Activated T-helper 17 cell treated with anti-CD3 and anti-CD28 coated beads, Interleukin-2, amount 50 U/mL, for 72 hours (primary cell): ENCODE data around the gene RPS6KC1. TPM values are rescaled to one million over a fixed set of nuclear protein-coding genes. Genes with fewer than 3 reads are reported as not detected.
"Not testable (repeated sequence)": the region's sequence is repeated elsewhere in the genome, so short reads cannot be mapped to it uniquely, and the experiment has no call there.

Experiments used
- ATAC-seq: fragments of 150-1000 bp; cut with Tn5 transposase; replicated peaks from 2 replicates; pipeline ENCODE4 v1.10.0; 2021; ENCODE audit warnings: mild to moderate bottlenecking, moderate library complexity
- H3K27ac Mint-ChIP-seq: one replicate; pipeline ENCODE4 v1.8.0; 2022; ENCODE audit warnings: mixed read lengths
- H3K27me3 Mint-ChIP-seq: one replicate; pipeline ENCODE4 v1.8.0; 2022; ENCODE audit warnings: mixed read lengths
- H3K36me3 Mint-ChIP-seq: one replicate; pipeline ENCODE4 v1.8.0; 2022; ENCODE audit warnings: low read depth, mild to moderate bottlenecking, mixed read lengths
- H3K4me1 Mint-ChIP-seq: one replicate; pipeline ENCODE4 v1.8.0; 2022; ENCODE audit warnings: mixed read lengths
- H3K4me3 Mint-ChIP-seq: one replicate; pipeline ENCODE4 v1.8.0; 2022; ENCODE audit warnings: mild to moderate bottlenecking, mixed read lengths
- H3K9me3 Mint-ChIP-seq: one replicate; pipeline ENCODE4 v1.8.0; 2022; ENCODE audit warnings: mixed read lengths
- total RNA-seq, 2 donors: library from RNA; stranded (reverse); gene quantifications; one replicate each; pipeline ENCODE4 v1.2.3, GENCODE V29; 2022

The RPS6KC1 gene
- total RNA-seq, 2 donors from 2014 or later, result 6.9 to 9.5 TPM

DNA sequence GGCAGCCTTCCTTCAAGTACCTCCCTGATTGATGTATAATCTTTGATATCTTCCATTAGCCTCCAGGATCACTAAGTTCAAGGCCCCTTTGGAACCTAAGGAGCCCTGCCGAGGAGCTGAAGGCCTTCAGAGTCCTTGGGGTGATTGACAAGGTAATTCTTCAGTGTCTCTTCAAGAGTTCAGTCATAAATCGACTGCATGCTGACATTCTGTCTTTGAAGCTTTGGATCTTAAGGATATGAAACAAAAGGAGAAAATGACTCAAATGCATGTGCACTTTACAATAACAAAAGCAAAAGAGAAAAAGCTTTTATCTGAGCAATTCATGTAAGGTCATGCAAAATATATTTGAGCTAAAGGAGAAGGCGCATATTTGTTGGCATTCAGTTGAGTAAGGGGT is 125.3 kb downstream of the RPS6KC1 start:
- ATAC-seq, result no peak
- Mint-ChIP-seq H3K4me3 (no peak overlapping the region), H3K4me1 (no peaks in the 10 kb centered on the region), H3K9me3 (peaks cover 4% of the 10 kb centered on the region), H3K27me3 (no peaks in the 10 kb centered on the region), H3K27ac (no peak overlapping the region), H3K36me3 (peaks cover 50% of the 10 kb centered on the region)

DNA sequence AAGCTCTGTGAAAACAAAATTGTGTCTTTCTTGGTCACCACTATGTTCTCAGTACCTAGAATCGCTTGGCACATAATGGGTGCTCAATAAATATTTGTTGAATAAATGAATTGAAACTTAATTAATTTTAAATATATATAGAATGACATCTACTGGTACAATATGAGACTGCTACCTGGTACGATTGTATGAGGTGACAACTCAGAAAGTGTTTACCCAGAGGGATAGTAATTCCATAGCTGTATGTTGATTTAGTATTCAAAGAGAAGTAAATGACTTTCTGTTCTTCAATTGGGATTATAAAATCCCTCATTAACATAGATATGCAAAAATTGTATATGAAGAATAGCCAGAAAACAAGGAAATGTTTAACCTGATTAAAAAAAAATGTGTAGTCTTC is 128.7 kb downstream of the RPS6KC1 start:
- Mint-ChIP-seq H3K4me1 (no peaks in the 10 kb centered on the region), H3K36me3 (peaks cover 38% of the 10 kb centered on the region), H3K4me3 (no peak overlapping the region), H3K27me3 (no peaks in the 10 kb centered on the region), H3K27ac (no peak overlapping the region), H3K9me3 (peaks cover 8% of the 10 kb centered on the region)
- ATAC-seq, result no peak

DNA sequence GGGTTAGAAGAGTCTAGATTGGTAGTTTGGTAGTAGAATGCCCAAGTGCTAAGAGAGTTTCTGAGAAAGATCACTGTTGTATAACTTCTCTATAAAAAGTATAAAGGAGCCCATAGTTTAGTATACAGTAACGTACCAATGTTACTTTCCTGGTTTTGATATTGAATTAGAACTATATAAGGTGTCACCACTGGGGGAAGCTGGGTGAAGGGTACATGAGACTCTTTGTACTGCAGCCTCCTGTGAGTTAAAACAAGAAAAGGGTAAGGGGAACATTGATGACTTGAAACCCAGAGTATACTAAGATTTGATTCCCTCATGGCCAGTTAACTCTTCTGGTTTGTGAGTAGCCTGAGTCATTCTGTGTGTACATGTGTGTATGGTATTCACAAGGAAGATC is 129.8 kb downstream of the RPS6KC1 start:
- no peak for ATAC-seq
- Mint-ChIP-seq H3K36me3 (peaks cover 37% of the 10 kb centered on the region), H3K4me1 (no peaks in the 10 kb centered on the region), H3K4me3 (no peak overlapping the region), H3K27me3 (no peaks in the 10 kb centered on the region), H3K9me3 (peaks cover 15% of the 10 kb centered on the region), H3K27ac (no peak overlapping the region)

DNA sequence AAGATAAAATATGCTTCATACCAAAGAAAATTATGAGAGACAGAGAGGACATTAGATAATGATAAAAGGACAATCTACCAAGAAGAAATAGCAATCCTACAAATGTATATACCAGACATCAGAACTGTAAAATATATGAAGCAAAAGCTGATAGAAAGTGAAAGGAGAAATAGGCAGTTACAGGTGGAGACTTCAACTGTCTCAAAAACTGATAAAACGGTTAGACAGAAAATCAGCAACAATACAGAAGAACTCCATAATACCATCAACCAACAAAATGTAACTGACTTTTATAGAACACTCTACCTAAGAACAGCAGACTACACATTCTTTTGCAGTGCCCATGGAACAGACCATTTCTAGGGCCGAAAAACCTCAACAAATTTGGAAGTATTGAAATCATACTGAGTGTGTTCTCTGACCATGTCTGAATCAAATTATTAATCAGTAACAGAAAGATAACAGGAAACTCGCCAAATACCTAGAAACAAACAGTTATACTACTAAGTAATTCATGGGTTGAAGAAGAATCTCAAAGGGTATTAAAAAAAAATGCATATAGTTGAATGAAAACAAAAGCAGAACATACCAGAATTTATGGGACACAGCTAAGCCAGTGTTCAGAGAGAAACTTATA is 132.1 kb downstream of the RPS6KC1 start:
- Mint-ChIP-seq H3K27ac (no peak overlapping the region), H3K4me3 (no peak overlapping the region), H3K4me1 (no peaks in the 10 kb centered on the region), H3K36me3 (peaks cover 30% of the 10 kb centered on the region), H3K27me3 (no peaks in the 10 kb centered on the region), H3K9me3 (peaks cover 20% of the 10 kb centered on the region)
- no peak for ATAC-seq

GRCh38 chr1:213186168-213186567 is 135.1 kb downstream of the RPS6KC1 start:
- H3K36me3 Mint-ChIP-seq, result peaks cover 24% of the 10 kb centered on the region
- peaks cover 16% of the 10 kb centered on the region for H3K9me3 Mint-ChIP-seq
- H3K4me3 Mint-ChIP-seq, result no peak overlapping the region
- H3K27ac Mint-ChIP-seq, result no peak overlapping the region
- ATAC-seq, result no peak
- no peaks in the 10 kb centered on the region for H3K27me3 Mint-ChIP-seq
- H3K4me1 Mint-ChIP-seq, result no peaks in the 10 kb centered on the region

GRCh38 chr1:213192026-213192425 is 141.0 kb downstream of the RPS6KC1 start:
- peaks cover 13% of the 10 kb centered on the region for H3K9me3 Mint-ChIP-seq
- no peaks in the 10 kb centered on the region for H3K27me3 Mint-ChIP-seq
- no peak for ATAC-seq
- H3K27ac Mint-ChIP-seq, result no peak overlapping the region
- H3K36me3 Mint-ChIP-seq, result peaks cover 48% of the 10 kb centered on the region
- no peak overlapping the region for H3K4me3 Mint-ChIP-seq
- no peaks in the 10 kb centered on the region for H3K4me1 Mint-ChIP-seq

GRCh38 chr1:213194383-213194782 is 143.3 kb downstream of the RPS6KC1 start:
- Mint-ChIP-seq H3K27ac (no peak overlapping the region), H3K4me3 (no peak overlapping the region), H3K9me3 (peaks cover 13% of the 10 kb centered on the region), H3K27me3 (no peaks in the 10 kb centered on the region), H3K36me3 (peaks cover 71% of the 10 kb centered on the region), H3K4me1 (no peaks in the 10 kb centered on the region)
- no peak for ATAC-seq

GRCh38 chr1:213194855-213195254 is 143.8 kb downstream of the RPS6KC1 start:
- no peaks in the 10 kb centered on the region for H3K4me1 Mint-ChIP-seq

DNA sequence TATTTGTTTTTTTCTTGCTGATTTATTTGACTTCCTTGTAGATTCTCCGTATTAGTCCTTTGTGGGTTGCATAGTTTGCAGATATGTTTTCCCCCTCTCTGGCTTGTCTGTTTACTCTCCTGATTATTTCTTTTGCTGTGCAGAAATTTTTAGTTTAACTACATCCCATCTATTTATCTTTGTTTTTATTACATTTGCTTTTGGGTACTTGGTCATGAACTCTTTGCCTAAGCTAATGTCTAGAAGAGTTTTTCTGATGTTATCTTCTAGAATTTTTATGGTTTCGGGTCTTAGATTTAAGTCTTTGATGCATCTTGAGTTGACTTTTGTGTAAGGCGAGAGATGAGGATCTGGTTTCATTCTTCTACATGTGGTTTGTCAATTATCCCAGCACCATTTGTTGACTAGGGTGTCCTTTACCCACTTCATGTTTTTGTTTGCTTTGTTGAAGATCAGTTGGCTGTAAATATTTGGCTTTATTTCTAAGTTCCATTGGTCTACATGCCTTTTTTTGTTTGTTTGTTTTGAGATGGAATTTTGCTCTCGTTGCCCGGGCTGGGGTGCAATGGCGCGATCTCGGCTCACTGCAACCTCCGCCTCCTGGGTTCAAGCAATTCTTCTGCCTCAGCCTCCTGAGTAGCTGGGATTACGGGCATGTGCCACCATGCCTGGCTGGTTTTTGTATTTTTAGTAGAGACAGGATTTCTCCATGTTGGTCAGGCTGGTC is 145.4 kb downstream of the RPS6KC1 start:
- not testable (repeated sequence) for H3K4me1 Mint-ChIP-seq, H3K4me3 Mint-ChIP-seq, H3K27ac Mint-ChIP-seq, ATAC-seq, H3K27me3 Mint-ChIP-seq
- peaks cover 18% of the 10 kb centered on the region for H3K9me3 Mint-ChIP-seq
- H3K36me3 Mint-ChIP-seq, result peaks cover 76% of the 10 kb centered on the region

More at GRCh38 chr1:213194855-213195254, 143.8 kb downstream of the RPS6KC1 start:
- peaks cover 13% of the 10 kb centered on the region for H3K9me3 Mint-ChIP-seq
- H3K27ac Mint-ChIP-seq, result no peak overlapping the region
- H3K4me3 Mint-ChIP-seq, result no peak overlapping the region
- no peak for ATAC-seq
- H3K36me3 Mint-ChIP-seq, result peaks cover 75% of the 10 kb centered on the region
- no peaks in the 10 kb centered on the region for H3K27me3 Mint-ChIP-seq

DNA sequence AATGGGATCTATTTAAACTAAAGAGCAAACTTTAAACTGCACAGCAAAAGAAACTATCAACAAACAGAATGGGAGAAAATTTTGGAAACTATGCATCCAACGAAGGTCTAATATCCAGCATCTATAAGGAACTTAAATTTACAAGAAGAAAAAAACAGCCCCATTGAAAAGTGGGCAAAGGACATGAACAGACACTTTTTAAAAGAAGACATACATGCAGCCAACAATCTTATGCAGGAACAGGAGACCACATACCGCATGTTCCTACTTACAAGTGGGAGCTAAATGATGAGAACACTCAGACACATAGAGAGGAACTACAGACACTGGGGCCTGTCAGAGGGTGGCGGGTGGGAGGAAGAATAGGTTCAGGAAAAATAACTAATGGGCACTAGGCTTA is 149.6 kb downstream of the RPS6KC1 start:
- H3K36me3 Mint-ChIP-seq, result peaks cover 46% of the 10 kb centered on the region
- no peak for ATAC-seq
- H3K4me1 Mint-ChIP-seq, result peaks cover 5% of the 10 kb centered on the region
- no peaks in the 10 kb centered on the region for H3K27me3 Mint-ChIP-seq
- no peak overlapping the region for H3K27ac Mint-ChIP-seq
- H3K9me3 Mint-ChIP-seq, result peaks cover 11% of the 10 kb centered on the region
- no peak overlapping the region for H3K4me3 Mint-ChIP-seq

DNA sequence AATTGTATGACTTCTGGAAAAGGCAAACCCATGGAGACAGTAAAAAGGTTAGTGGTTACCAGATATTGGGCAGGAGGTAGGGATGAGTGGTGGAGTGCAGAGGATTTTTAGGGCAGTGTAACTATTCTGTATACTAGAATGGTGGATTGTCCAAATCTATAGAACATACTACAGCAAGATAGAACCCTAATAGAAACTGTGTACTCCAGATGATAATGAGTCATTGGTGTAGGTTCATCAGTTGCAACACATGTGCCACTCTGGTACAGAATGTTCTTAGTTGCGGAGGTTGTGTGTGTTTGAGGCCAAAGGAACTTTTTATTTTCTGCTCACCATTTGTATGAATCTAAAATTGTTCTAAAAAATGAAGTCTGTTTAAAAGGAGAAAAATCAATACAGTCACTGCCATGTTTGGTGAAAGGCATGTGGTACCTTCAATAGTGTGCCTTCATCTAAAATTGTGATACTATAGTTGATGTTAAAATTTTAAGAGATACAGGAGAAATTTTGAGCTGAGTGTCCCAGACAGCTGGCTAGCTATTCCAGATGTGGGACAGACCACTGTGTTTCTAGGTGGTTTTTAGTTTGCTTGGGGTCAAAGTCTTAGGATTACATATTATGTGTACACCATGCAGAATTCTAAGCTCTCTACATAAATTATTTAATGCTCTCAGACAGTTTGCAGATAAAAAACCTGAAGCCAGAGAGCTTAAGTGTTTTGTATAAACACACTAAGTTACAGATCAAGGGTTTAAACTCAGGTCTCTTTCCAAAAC is 150.5 kb downstream of the RPS6KC1 start:
- Mint-ChIP-seq H3K4me3 (no peak overlapping the region), H3K27me3 (no peaks in the 10 kb centered on the region), H3K9me3 (peaks cover 5% of the 10 kb centered on the region), H3K4me1 (peaks cover 5% of the 10 kb centered on the region), H3K27ac (no peak overlapping the region), H3K36me3 (peaks cover 44% of the 10 kb centered on the region)
- no peak for ATAC-seq

DNA sequence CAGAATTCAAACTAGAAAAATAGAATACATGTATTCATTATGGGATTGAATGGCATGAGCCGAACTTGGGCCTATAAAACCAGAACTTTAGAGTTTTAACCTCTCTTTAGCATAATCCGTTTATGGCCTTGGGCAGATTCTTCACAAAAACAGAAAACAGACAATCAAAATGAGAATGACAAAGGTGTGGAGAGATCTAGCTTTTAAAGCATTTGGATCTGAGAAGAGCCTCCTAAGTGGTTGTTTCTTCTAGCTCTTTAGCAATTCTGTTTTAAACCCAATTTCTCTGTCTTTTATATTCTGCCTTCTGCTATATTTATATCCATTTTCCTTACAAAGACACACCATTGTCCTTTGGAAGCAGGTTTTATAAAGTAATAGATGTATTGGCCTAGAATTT is 160.2 kb downstream of the RPS6KC1 start:
- ATAC-seq, result no peak
- H3K4me3 Mint-ChIP-seq, result no peak overlapping the region
- no peak overlapping the region for H3K27ac Mint-ChIP-seq
- H3K27me3 Mint-ChIP-seq, result no peaks in the 10 kb centered on the region
- no peaks in the 10 kb centered on the region for H3K4me1 Mint-ChIP-seq
- H3K9me3 Mint-ChIP-seq, result peaks cover 4% of the 10 kb centered on the region
- H3K36me3 Mint-ChIP-seq, result peaks cover 56% of the 10 kb centered on the region

DNA sequence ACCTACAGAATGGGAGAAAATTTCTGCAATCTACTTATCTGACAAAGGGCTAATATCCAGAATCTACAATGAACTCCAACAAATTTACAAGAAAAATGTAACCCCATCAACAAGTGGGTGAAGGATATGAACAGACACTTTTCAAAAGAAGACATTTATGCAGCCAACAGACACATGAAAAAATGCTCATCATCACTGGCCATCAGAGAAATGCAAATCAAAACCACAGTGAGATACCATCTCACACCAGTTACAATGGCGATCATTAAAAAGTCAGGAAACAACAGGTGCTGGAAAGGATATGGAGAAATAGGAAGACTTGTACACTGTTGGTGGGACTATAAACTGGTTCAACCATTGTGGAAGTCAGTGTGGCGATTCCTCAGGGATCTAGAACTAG is 168.0 kb downstream of the RPS6KC1 start:
- not testable (repeated sequence) for H3K4me3 Mint-ChIP-seq, ATAC-seq

GRCh38 chr1:213221209-213221608 is 170.2 kb downstream of the RPS6KC1 start:
- Mint-ChIP-seq H3K9me3 (no peaks in the 10 kb centered on the region), H3K4me3 (no peak overlapping the region), H3K27ac (no peak overlapping the region), H3K27me3 (no peaks in the 10 kb centered on the region), H3K4me1 (no peaks in the 10 kb centered on the region), H3K36me3 (no peaks in the 10 kb centered on the region)
- ATAC-seq, result no peak

More for the DNA sequence above, 168.0 kb downstream of the RPS6KC1 start:
- H3K27ac Mint-ChIP-seq, H3K4me1 Mint-ChIP-seq, H3K27me3 Mint-ChIP-seq, H3K36me3 Mint-ChIP-seq, H3K9me3 Mint-ChIP-seq: not testable (repeated sequence)

GRCh38 chr1:213227458-213227857 is 176.4 kb downstream of the RPS6KC1 start:
- Mint-ChIP-seq H3K27me3 (no peaks in the 10 kb centered on the region), H3K27ac (no peak overlapping the region), H3K4me3 (no peak overlapping the region), H3K4me1 (no peaks in the 10 kb centered on the region), H3K9me3 (no peaks in the 10 kb centered on the region), H3K36me3 (peaks cover 10% of the 10 kb centered on the region)
- ATAC-seq, result no peak
